HepG2 (cell line): Measurements from ENCODE around the gene SNRNP200. TPM values are rescaled to one million over a fixed set of nuclear protein-coding genes. Genes with fewer than 3 reads are reported as not detected.

Source experiments
- CREM ChIP-seq, 2 experiments: sonication (generic) in 1 of 2; formaldehyde crosslinking in 1 of 2; IDR thresholded peaks; 2 replicates each; pipeline versions ENCODE4 v1.4.0 to v1.6.1; 2016 to 2020; ENCODE audit warnings: antibody characterized with exemption in 1 of 2, mild to moderate bottlenecking in 1 of 2, missing genetic modification reagents in 1 of 2
- ETV5 ChIP-seq: IDR thresholded peaks from 2 replicates; pipeline ENCODE4 v1.6.1; 2018; ENCODE audit warnings: missing biosample characterization, missing genetic modification reagents, inconsistent platforms, borderline replicate concordance
- FOXP1 ChIP-seq, 2 experiments: fragments of 450-650 bp in 1 of 2; IDR thresholded peaks; 2 replicates each; pipeline ENCODE4 v1.6.1; 2017 to 2018; ENCODE audit warnings: antibody characterized with exemption in 1 of 2
- GTF2F1 ChIP-seq: fragments of 150-350 bp; IDR thresholded peaks from 2 replicates; pipeline ENCODE4 v1.6.1; 2014; ENCODE audit warnings: low read length
- MYC ChIP-seq: sonication (generic); formaldehyde crosslinking; IDR thresholded peaks from 2 replicates; pipeline ENCODE4 v1.9.0; 2021; ENCODE audit warnings: missing genetic modification reagents, borderline replicate concordance
- RXRA ChIP-seq: sonication (generic); formaldehyde crosslinking; IDR thresholded peaks from 2 replicates; pipeline ENCODE4 v1.5.1; 2020; ENCODE audit warnings: missing genetic modification reagents
- SP1 ChIP-seq, 2 experiments: fragments of 450-650 bp in 1 of 2; sonication (generic) in 1 of 2; formaldehyde crosslinking in 1 of 2; IDR thresholded peaks; 2 replicates each; pipeline versions ENCODE4 v1.4.0 to v1.6.1; 2016 to 2020; ENCODE audit warnings: missing genetic modification reagents in 1 of 2
- TOPORS ChIP-seq: sonication (generic); formaldehyde crosslinking; IDR thresholded peaks from 2 replicates; pipeline ENCODE4 v1.8.0; 2023; ENCODE audit warnings: mild to moderate bottlenecking, missing genetic modification reagents
- ZBTB44 ChIP-seq: sonication (generic); formaldehyde crosslinking; IDR thresholded peaks from 2 replicates; pipeline ENCODE4 v1.4.0; 2020; ENCODE audit warnings: missing genetic modification reagents
- ZNF136 ChIP-seq: sonication (generic); formaldehyde crosslinking; IDR thresholded peaks from 2 replicates; pipeline ENCODE4 v1.8.1; 2022; ENCODE audit warnings: low read depth, mild to moderate bottlenecking, moderate library complexity, missing genetic modification reagents
- ZNF17 ChIP-seq: sonication (generic); formaldehyde crosslinking; IDR thresholded peaks from 2 replicates; pipeline ENCODE4 v1.5.0; 2020; ENCODE audit warnings: mild to moderate bottlenecking, missing genetic modification reagents
- ZNF292 ChIP-seq: sonication (generic); formaldehyde crosslinking; IDR thresholded peaks from 2 replicates; pipeline ENCODE4 v1.8.1; 2022; ENCODE audit warnings: mild to moderate bottlenecking, low read depth, missing genetic modification reagents, borderline replicate concordance
- ZNF33A ChIP-seq: sonication (generic); formaldehyde crosslinking; IDR thresholded peaks from 2 replicates; pipeline ENCODE4 v1.5.1; 2020; ENCODE audit warnings: missing genetic modification reagents, mild to moderate bottlenecking, moderate library complexity, borderline replicate concordance
- ZNF614 ChIP-seq: IDR thresholded peaks from 2 replicates; pipeline ENCODE4 v1.6.1; 2018; ENCODE audit warnings: missing biosample characterization, missing genetic modification reagents, inconsistent platforms, borderline replicate concordance
- ZNF792 ChIP-seq: IDR thresholded peaks from 2 replicates; pipeline ENCODE4 v1.6.1; 2016
- polyA plus RNA-seq, 8 experiments: library from polyadenylated mRNA; depleted of rRNA in 3 of 8; stranded (reverse) in 7 of 8; unstranded in 1 of 8; fragments of >200 nt; fragmentation: Illumina TruSeq in 4 of 8; extraction: Trizol in 4 of 8; gene quantifications; 2 replicates each; pipeline versions ENCODE4 v1.2.1 to v1.2.3, GENCODE V29; 2011 to 2016; ENCODE audit warnings: low read depth in 4 of 8, missing spikeins in 1 of 8, mixed read lengths in 1 of 8; ENCODE audit not compliant: insufficient read depth in 1 of 8
- total RNA-seq, 5 experiments: library from RNA; depleted of rRNA; stranded (reverse); fragments of >200 nt; fragmentation: Illumina TruSeq; extraction: Trizol; gene quantifications; 2 replicates each; pipeline ENCODE4 v1.2.3, GENCODE V29; 2016; ENCODE audit warnings: low read depth in 1 of 5
- TF ChIP-seq, protein P1 (sequence below): sonication (generic); IDR thresholded peaks from 2 replicates; pipeline ENCODE4 v1.6.1; 2016; ENCODE audit warnings: low read depth, borderline replicate concordance
- TF ChIP-seq, protein P2 (sequence below): sonication (generic); formaldehyde crosslinking; IDR thresholded peaks from 2 replicates; pipeline ENCODE4 v1.8.0; 2023; ENCODE audit warnings: mild to moderate bottlenecking, missing genetic modification reagents
- TF ChIP-seq, protein P3 (sequence below): sonication (generic); formaldehyde crosslinking; IDR thresholded peaks from 2 replicates; pipeline ENCODE4 v1.4.0; 2020; ENCODE audit warnings: mild to moderate bottlenecking, missing genetic modification reagents
- TF ChIP-seq, protein P4 (sequence below): sonication (generic); formaldehyde crosslinking; IDR thresholded peaks from 2 replicates; pipeline ENCODE4 v1.4.0; 2020; ENCODE audit warnings: missing genetic modification reagents, borderline replicate concordance

SNRNP200 gene
- total and polyA plus RNA-seq, 2 of the 13 experiments (the other 11 are each of a cell fraction or from before 2014, with no cell fraction given): 99.0 to 232 TPM

DNA sequence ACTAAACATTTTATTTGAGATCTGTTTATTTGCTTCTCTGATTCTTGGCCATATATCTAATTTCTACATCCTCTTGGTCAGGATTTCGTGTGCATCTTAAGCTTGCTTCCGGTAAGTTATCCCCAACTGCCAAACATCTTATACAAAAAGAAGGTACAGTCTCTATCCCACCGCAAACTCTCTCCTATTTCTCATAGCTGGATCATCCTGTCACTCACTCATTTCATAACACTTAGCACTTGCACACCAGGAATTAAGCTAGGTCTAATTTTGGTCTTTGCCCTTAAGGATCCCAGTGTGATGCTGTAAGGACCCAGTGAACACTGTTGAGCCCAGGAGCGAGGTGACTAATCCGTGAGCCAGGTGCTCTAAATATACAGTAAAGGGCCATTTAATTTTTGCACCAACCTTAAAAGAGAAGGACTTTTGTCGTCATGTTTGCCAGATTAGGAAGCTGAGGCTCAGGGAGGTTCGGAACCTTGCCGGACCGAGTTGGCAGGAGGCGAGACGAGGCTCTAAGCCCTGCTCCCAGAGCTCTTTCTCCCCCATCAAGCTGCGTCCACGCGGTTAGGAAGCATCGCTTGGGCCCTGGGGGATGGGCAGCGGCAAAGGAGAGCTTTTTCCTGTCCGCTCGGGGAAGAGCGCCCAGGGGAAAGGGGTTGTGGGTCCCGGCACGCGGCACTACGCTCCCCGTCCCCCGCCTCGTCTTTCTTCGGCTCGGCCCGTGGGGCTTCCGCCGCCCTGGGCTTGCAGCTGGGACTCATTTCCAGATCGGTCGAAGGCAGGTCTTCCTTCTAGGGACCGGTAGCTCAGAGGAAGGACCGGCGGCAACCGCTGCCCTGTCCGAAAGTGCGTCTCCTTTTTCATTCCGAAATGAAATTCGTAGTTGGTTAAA, 15.6 kb upstream of the SNRNP200 start (continued):
- TF ChIP-seq, protein P1, sequence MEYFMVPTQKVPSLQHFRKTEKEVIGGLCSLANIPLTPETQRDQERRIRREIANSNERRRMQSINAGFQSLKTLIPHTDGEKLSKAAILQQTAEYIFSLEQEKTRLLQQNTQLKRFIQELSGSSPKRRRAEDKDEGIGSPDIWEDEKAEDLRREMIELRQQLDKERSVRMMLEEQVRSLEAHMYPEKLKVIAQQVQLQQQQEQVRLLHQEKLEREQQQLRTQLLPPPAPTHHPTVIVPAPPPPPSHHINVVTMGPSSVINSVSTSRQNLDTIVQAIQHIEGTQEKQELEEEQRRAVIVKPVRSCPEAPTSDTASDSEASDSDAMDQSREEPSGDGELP: no peak
- TF ChIP-seq CREM (IDR thresholded peaks at IDR 0.05): no peak
- no peak for TF ChIP-seq CREM (CRISPR knock-in tag; IDR thresholded peaks at IDR 0.05)
- TF ChIP-seq RXRA (CRISPR knock-in tag): no peak
- no peak for TF ChIP-seq ZNF17
- no peak for TF ChIP-seq ZNF33A (CRISPR knock-in tag)
- TF ChIP-seq, protein P2, sequence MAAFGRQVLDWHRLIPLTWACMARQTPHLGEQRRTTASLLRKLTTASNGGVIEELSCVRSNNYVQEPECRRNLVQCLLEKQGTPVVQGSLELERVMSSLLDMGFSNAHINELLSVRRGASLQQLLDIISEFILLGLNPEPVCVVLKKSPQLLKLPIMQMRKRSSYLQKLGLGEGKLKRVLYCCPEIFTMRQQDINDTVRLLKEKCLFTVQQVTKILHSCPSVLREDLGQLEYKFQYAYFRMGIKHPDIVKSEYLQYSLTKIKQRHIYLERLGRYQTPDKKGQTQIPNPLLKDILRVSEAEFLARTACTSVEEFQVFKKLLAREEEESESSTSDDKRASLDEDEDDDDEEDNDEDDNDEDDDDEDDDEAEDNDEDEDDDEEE (CRISPR knock-in tag): no peak
- no peak for TF ChIP-seq FOXP1 (IDR thresholded peaks at IDR 0.05)
- no peak for TF ChIP-seq FOXP1 (CRISPR knock-in tag; IDR thresholded peaks at IDR 0.05)
- no peak; the same call in 1 of the 2 replicates for TF ChIP-seq TOPORS (CRISPR knock-in tag)
- no peak for TF ChIP-seq SP1 (IDR thresholded peaks at IDR 0.05)
- no peak for TF ChIP-seq SP1 (CRISPR knock-in tag; IDR thresholded peaks at IDR 0.05)
- TF ChIP-seq, protein P3, sequence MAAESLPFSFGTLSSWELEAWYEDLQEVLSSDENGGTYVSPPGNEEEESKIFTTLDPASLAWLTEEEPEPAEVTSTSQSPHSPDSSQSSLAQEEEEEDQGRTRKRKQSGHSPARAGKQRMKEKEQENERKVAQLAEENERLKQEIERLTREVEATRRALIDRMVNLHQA: no peak
- TF ChIP-seq, protein P4, sequence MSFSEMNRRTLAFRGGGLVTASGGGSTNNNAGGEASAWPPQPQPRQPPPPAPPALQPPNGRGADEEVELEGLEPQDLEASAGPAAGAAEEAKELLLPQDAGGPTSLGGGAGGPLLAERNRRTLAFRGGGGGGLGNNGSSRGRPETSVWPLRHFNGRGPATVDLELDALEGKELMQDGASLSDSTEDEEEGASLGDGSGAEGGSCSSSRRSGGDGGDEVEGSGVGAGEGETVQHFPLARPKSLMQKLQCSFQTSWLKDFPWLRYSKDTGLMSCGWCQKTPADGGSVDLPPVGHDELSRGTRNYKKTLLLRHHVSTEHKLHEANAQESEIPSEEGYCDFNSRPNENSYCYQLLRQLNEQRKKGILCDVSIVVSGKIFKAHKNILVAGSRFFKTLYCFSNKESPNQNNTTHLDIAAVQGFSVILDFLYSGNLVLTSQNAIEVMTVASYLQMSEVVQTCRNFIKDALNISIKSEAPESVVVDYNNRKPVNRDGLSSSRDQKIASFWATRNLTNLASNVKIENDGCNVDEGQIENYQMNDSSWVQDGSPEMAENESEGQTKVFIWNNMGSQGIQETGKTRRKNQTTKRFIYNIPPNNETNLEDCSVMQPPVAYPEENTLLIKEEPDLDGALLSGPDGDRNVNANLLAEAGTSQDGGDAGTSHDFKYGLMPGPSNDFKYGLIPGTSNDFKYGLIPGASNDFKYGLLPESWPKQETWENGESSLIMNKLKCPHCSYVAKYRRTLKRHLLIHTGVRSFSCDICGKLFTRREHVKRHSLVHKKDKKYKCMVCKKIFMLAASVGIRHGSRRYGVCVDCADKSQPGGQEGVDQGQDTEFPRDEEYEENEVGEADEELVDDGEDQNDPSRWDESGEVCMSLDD (CRISPR knock-in tag): no peak
- no peak for TF ChIP-seq ZNF614 (CRISPR knock-in tag)
- TF ChIP-seq ZNF792 (CRISPR knock-in tag): no peak
- TF ChIP-seq MYC (CRISPR knock-in tag): no peak; the same call in 1 of the 2 replicates
- TF ChIP-seq ZNF136 (CRISPR knock-in tag): no peak
- TF ChIP-seq ZNF292 (CRISPR knock-in tag): peak; percentile 53; the same call in 1 of the 2 replicates
- no peak for TF ChIP-seq ETV5 (CRISPR knock-in tag)
- TF ChIP-seq ZBTB44 (CRISPR knock-in tag): no peak
- no peak for TF ChIP-seq GTF2F1
